HG03097 (cell line): ENCODE data around the gene IFNA7.
"Not testable (repeated sequence)": the region's sequence is repeated elsewhere in the genome, so short reads cannot be mapped to it uniquely, and the experiment has no call there.

Experiments
- ATAC-seq: cut with Tn5 transposase; IDR thresholded peaks from one replicate; pipeline ENCODE4 v1.9.1; 2021; ENCODE audit not compliant: unreplicated experiment, low FRiP score

Gene IFNA7

GRCh38 chr9:21202105-21202504, at the start of gene IFNA7:
Gene IFNA7, minus strand, starts transcription at chr9:21202205. Its CDS starts 40 bp downstream, at chr9:21202165.
- ATAC-seq, result not testable (repeated sequence)

GRCh38 chr9:21251638-21252037, 49.6 kb upstream of the IFNA7 start:
- ATAC-seq, result no peak

GRCh38 chr9:21251190-21251589, 49.2 kb upstream of the IFNA7 start:
- ATAC-seq, result no peak

GRCh38 chr9:21244836-21245235, 42.8 kb upstream of the IFNA7 start:
- ATAC-seq, result no peak

GRCh38 chr9:21239911-21240310, 37.9 kb upstream of the IFNA7 start, which contains the start of gene IFNA14:
Gene IFNA14, minus strand, starts transcription at chr9:21240005. Its CDS starts 70 bp downstream, at chr9:21239935.
- no peak for ATAC-seq

GRCh38 chr9:21236360-21236714, 34.3 kb upstream of the IFNA7 start:
- ATAC-seq, result not testable (repeated sequence)

GRCh38 chr9:21235468-21236359, 33.7 kb upstream of the IFNA7 start:
- peak; percentile 91 for ATAC-seq

GRCh38 chr9:21234153-21234687, 32.2 kb upstream of the IFNA7 start:
- no peak for ATAC-seq

GRCh38 chr9:21233258-21233657, 31.3 kb upstream of the IFNA7 start:
- ATAC-seq, result no peak

- no peak for ATAC-seq
Observed at GRCh38 chr9:21228122-21228521, 26.1 kb upstream of the IFNA7 start, which contains the start of gene IFNA17. Gene IFNA17, minus strand, starts transcription at chr9:21228222. Its CDS starts 49 bp downstream, at chr9:21228173.

GRCh38 chr9:21217211-21217610, 15.2 kb upstream of the IFNA7 start, which contains the start of gene IFNA16:
Gene IFNA16, minus strand, starts transcription at chr9:21217311. Its CDS starts 6 bp downstream, at chr9:21217305.
- not testable (repeated sequence) for ATAC-seq

- peak; percentile 58 for ATAC-seq
Observed at GRCh38 chr9:21213411-21214326, 11.7 kb upstream of the IFNA7 start.

- ATAC-seq, result not testable (repeated sequence)
Observed at GRCh38 chr9:21212160-21212559, 10.2 kb upstream of the IFNA7 start.

GRCh38 chr9:21210782-21211181, 8.8 kb upstream of the IFNA7 start:
- not testable (repeated sequence) for ATAC-seq

- no peak for ATAC-seq
Observed at GRCh38 chr9:21210311-21210710, 8.3 kb upstream of the IFNA7 start.

GRCh38 chr9:21207043-21207442, 5.0 kb upstream of the IFNA7 start, which contains the start of gene IFNA10:
Gene IFNA10, minus strand, starts transcription at chr9:21207143. Its CDS starts 46 bp downstream, at chr9:21207097.
- not testable (repeated sequence) for ATAC-seq

GRCh38 chr9:21205204-21205603, 3.2 kb upstream of the IFNA7 start:
- ATAC-seq, result no peak

GRCh38 chr9:21194867-21195776, 6.9 kb downstream of the IFNA7 start:
- ATAC-seq, result peak; percentile 86

- ATAC-seq, result not testable (repeated sequence)
Observed at GRCh38 chr9:21187487-21187886, 14.5 kb downstream of the IFNA7 start, which contains the start of gene IFNA4. Gene IFNA4, minus strand, starts transcription at chr9:21187587. Its CDS starts 56 bp downstream, at chr9:21187531.
